Measurements from ENCODE around the gene MXRA7.
A peak's percentile ranks its signal among the peaks of the same experiment; 100 is the strongest.

The MXRA7 gene

GRCh38 chr17:76738468-76738850, 27.7 kb upstream of the MXRA7 start:
- DNase-seq (ENCODE audit: low spot score): no peak
- in situ Hi-C loops (cut with MboI; ENCODE audit: low pct_unique_long_range_greater_than_20kb, low sequenced_read_pairs, unreplicated experiment): no loop called here
- no peak for TF ChIP-seq CTCF (IDR thresholded peaks at IDR 0.05; ENCODE audit: extremely low read depth, insufficient read depth, missing control alignments)

GRCh38 chr17:76737676-76738467, 27.1 kb upstream of the MXRA7 start, which contains the start of gene MFSD11:
Gene MFSD11, plus strand, starts transcription at chr17:76738119. Its CDS starts 234 bp downstream, at chr17:76738353.
- DNase-seq (ENCODE audit: low spot score): peak; percentile 96
- in situ Hi-C loops (cut with MboI; ENCODE audit: low pct_unique_long_range_greater_than_20kb, low sequenced_read_pairs, unreplicated experiment): no loop called here
- no peak for TF ChIP-seq CTCF (IDR thresholded peaks at IDR 0.05; ENCODE audit: extremely low read depth, insufficient read depth, missing control alignments)

GRCh38 chr17:76737082-76737675, 26.4 kb upstream of the MXRA7 start, which contains the start of gene SRSF2:
Gene SRSF2, minus strand, starts transcription at chr17:76737331. Its CDS starts 171 bp downstream, at chr17:76737160.
- peak; percentile 99 for DNase-seq (ENCODE audit: low spot score)
- no peak for TF ChIP-seq CTCF (IDR thresholded peaks at IDR 0.05; ENCODE audit: extremely low read depth, insufficient read depth, missing control alignments)
- in situ Hi-C loops (cut with MboI; ENCODE audit: low pct_unique_long_range_greater_than_20kb, low sequenced_read_pairs, unreplicated experiment): no loop called here

- TF ChIP-seq CTCF (IDR thresholded peaks at IDR 0.05; ENCODE audit: extremely low read depth, insufficient read depth, missing control alignments): peak; percentile 17
- peak; percentile 66 for DNase-seq (ENCODE audit: low spot score)
- in situ Hi-C loops (cut with MboI; ENCODE audit: low pct_unique_long_range_greater_than_20kb, low sequenced_read_pairs, unreplicated experiment): no loop called here
Observed at GRCh38 chr17:76736349-76737081, 25.8 kb upstream of the MXRA7 start.

GRCh38 chr17:76735586-76736348, 25.0 kb upstream of the MXRA7 start:
- TF ChIP-seq CTCF (IDR thresholded peaks at IDR 0.05; ENCODE audit: extremely low read depth, insufficient read depth, missing control alignments): no peak
- in situ Hi-C loops (cut with MboI; ENCODE audit: low pct_unique_long_range_greater_than_20kb, low sequenced_read_pairs, unreplicated experiment): no loop called here
- no peak for DNase-seq (ENCODE audit: low spot score)

GRCh38 chr17:76735006-76735405, 24.2 kb upstream of the MXRA7 start:
- no peak for TF ChIP-seq CTCF (IDR thresholded peaks at IDR 0.05; ENCODE audit: extremely low read depth, insufficient read depth, missing control alignments)
- DNase-seq (ENCODE audit: low spot score): peak; percentile 51
- in situ Hi-C loops (cut with MboI; ENCODE audit: low pct_unique_long_range_greater_than_20kb, low sequenced_read_pairs, unreplicated experiment): no loop called here

All from GM13977 (cell line).